ENCODE results near the gene MT1HL1. TPM values are rescaled to one million over a fixed set of nuclear protein-coding genes. Genes with fewer than 3 reads are reported as not detected.

The MT1HL1 gene
- total RNA-seq, 4 donors from 2014 or later = not detected

DNA sequence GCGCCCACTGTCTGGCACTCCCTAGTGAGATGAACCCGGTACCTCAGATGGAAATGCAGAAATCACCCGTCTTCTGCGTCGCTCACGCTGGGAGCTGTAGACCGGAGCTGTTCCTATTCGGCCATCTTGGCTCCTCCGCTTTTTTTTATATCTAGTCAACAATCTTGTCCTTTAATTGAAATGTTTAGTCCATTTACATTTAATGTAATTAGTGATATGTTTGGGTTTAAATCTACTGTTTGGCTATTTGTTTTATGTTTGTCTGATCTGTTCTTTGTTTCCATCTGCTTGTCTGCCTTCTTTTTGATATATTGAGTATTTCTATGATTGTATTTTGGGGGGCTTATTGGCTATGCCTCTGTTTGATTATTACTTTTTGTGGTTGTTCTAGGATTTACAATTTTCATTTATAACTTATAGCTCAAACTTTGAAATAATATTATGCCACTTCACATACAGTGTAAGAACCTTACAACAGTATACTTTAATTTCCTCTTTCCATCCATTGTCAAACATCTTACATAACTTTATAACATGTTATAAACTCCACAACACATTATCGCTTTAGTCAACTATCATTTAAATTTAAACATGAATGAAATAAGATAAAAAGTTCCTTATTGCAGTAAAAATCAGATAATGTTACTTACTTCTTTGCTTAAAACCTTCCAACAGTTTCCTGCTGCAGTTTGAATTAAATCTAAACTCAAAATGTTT, 21.3 kb upstream of the MT1HL1 start:
- Histone ChIP-seq H3K9me3 (no peaks in the 10 kb centered on the region), H3K27ac (no peak overlapping the region), H3K4me1 (no peaks in the 10 kb centered on the region), H3K4me3 (no peak overlapping the region), H3K36me3 (no peaks in the 10 kb centered on the region), H3K27me3 (no peaks in the 10 kb centered on the region)
- DNase-seq = no peak
- TF ChIP-seq, protein P1, sequence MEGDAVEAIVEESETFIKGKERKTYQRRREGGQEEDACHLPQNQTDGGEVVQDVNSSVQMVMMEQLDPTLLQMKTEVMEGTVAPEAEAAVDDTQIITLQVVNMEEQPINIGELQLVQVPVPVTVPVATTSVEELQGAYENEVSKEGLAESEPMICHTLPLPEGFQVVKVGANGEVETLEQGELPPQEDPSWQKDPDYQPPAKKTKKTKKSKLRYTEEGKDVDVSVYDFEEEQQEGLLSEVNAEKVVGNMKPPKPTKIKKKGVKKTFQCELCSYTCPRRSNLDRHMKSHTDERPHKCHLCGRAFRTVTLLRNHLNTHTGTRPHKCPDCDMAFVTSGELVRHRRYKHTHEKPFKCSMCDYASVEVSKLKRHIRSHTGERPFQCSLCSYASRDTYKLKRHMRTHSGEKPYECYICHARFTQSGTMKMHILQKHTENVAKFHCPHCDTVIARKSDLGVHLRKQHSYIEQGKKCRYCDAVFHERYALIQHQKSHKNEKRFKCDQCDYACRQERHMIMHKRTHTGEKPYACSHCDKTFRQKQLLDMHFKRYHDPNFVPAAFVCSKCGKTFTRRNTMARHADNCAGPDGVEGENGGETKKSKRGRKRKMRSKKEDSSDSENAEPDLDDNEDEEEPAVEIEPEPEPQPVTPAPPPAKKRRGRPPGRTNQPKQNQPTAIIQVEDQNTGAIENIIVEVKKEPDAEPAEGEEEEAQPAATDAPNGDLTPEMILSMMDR (IDR thresholded peaks at IDR 0.05) = no peak
- no peak for TF ChIP-seq POLR2A (IDR thresholded peaks at IDR 0.05)
- intact Hi-C loops (cut with DNase I; ENCODE audit: low total_unique reads) = no loop called here

DNA sequence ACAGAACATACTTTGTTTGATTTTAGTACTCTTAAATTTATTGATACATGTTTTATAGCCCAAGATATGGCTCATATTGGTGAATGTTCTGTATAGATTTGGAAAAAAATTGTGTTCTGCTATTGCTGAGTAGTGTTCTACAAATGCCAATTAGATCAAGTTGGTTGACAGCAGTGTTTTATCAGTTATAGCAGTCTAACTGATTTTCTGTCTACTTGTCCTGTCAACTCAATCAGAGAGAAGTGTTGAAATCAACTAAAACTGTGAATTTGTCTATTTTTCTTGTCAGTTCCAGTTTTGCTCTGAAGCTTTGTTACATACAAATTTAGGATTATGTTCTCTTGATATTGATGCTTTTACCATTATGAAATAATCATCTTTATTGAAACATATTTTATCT, 14.7 kb upstream of the MT1HL1 start:
- TF ChIP-seq, protein P1 (IDR thresholded peaks at IDR 0.05) = no peak
- TF ChIP-seq POLR2A (IDR thresholded peaks at IDR 0.05) = no peak
- H3K36me3 ChIP-seq = no peaks in the 10 kb centered on the region
- intact Hi-C loops (cut with DNase I; ENCODE audit: low total_unique reads) = no loop called here

DNA sequence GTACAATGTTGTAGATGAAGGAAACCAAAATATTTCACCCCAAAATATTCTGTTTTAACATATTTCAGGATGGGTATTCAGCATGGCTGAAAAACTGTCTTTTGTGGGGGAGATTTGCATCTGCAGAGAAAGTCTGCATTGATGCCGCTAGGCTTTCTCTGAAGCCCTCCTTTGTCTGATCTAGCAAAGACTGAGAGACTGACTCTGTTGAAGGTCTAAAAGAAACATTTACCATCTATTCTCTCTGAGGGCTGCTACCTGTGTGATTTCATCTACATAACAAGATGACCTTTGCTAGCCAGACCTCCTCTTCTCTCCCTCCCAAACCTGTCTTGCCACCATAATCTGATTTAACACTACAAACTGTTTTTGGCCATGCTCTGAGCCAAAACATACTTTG, 12.4 kb upstream of the MT1HL1 start:
- Histone ChIP-seq H3K36me3 (no peaks in the 10 kb centered on the region), H3K9me3 (no peaks in the 10 kb centered on the region), H3K4me3 (no peak overlapping the region), H3K4me1 (no peaks in the 10 kb centered on the region), H3K27me3 (no peaks in the 10 kb centered on the region), H3K27ac (no peak overlapping the region)
- TF ChIP-seq, protein P1 (IDR thresholded peaks at IDR 0.05) = no peak
- TF ChIP-seq POLR2A (IDR thresholded peaks at IDR 0.05) = no peak
- intact Hi-C loops (cut with DNase I; ENCODE audit: low total_unique reads) = no loop called here
- DNase-seq = no peak

More for the DNA sequence above, 14.7 kb upstream of the MT1HL1 start:
- Histone ChIP-seq H3K4me3 (no peak overlapping the region), H3K4me1 (no peaks in the 10 kb centered on the region), H3K27me3 (no peaks in the 10 kb centered on the region), H3K9me3 (no peaks in the 10 kb centered on the region), H3K27ac (no peak overlapping the region)
- DNase-seq = no peak

DNA sequence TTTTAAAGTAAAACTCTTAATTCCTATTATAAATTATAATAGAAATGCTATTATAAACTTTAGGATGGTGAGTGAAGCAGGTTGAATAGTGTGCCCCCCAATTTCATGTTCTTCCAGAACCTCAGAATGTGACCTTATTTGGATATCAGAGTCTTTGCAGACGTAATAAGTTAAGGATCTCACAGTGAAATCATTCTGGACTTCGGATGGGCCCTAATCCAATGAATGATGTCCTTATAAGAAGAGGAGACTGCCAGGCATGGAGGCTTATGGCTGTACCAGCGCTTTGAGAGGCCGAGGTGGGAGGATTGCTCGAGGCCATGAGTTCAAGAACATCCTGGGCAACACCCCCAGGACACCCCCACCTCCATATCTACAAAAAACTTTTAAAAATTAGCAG, 9.4 kb upstream of the MT1HL1 start:
- DNase-seq = no peak
- no peaks in the 10 kb centered on the region for H3K4me1 ChIP-seq
- H3K27ac ChIP-seq = peak overlapping the region in 1 of 2 donors; percentile 39
- intact Hi-C loops (cut with DNase I; ENCODE audit: low total_unique reads) = no loop called here
- no peak for TF ChIP-seq POLR2A (IDR thresholded peaks at IDR 0.05)
- TF ChIP-seq, protein P1 (IDR thresholded peaks at IDR 0.05) = no peak
- no peaks in the 10 kb centered on the region for H3K27me3 ChIP-seq
- H3K9me3 ChIP-seq = no peaks in the 10 kb centered on the region
- H3K36me3 ChIP-seq = no peaks in the 10 kb centered on the region
- H3K4me3 ChIP-seq = no peak overlapping the region

DNA sequence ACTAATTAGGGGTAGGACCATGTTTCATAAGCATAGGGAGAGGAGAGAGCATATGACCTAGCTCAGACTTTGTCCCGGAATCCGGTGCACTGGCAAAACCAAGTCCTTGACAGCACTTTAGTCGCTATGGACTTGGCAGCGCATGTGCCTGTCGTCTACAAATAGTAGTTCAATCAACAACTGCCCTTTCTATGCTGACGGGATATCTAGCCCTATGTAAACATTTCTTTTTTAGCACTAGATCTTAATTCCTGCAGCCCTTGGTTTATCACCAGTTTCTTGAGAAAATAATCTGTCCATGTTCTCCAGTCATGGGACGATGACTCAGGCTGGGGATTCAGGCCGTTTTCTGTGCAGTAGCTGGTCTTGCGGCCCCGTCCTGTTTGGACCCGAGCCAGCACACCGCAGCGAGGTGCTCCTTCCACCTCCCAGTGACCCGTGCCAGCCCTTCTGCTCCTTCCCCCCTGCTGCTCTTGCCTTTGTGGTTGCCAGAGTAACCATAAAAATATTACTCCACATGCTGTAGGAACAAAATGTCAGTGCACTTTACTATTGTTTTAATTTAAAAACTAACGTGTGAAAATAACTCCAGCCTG, 8.6 kb upstream of the MT1HL1 start:
- Histone ChIP-seq H3K27me3 (no peaks in the 10 kb centered on the region), H3K27ac (peak overlapping the region in 1 of 2 donors; percentile 39), H3K4me3 (no peak overlapping the region), H3K4me1 (no peaks in the 10 kb centered on the region), H3K9me3 (no peaks in the 10 kb centered on the region), H3K36me3 (no peaks in the 10 kb centered on the region)
- DNase-seq = peak; percentile 49 to 69
- TF ChIP-seq, protein P1 (IDR thresholded peaks at IDR 0.05) = no peak
- TF ChIP-seq POLR2A (IDR thresholded peaks at IDR 0.05) = no peak
- intact Hi-C loops (cut with DNase I; ENCODE audit: low total_unique reads) = no loop called here

Data from uterus (tissue), 4 donors.